ENCODE measurements around the gene NT5E.

Gene NT5E

GRCh38 chr6:85416766-85417165, 33.1 kb upstream of the NT5E start:
- Histone ChIP-seq H3K36me3 (ENCODE audit: control insufficient read depth in 2 of 2, insufficient read depth in 1 of 2, low read length in 2 of 2) (no peaks in the 10 kb centered on the region), H3K4me3 (ENCODE audit: low read depth, low read length) (no peak overlapping the region), H3K4me1 (ENCODE audit: control insufficient read depth, insufficient read depth, low read length) (no peaks in the 10 kb centered on the region; the same call in 1 of the 2 replicates), H3K27ac (ENCODE audit: extremely low read depth, low read depth, low read length) (no peak overlapping the region), H3K9me3 (ENCODE audit: control insufficient read depth, insufficient read depth, low read depth, low read length) (no peaks in the 10 kb centered on the region)
- ChIA-PET CTCF (interaction anchor here (1.0 kb wide), 1 partner anchor 66 kb away, joined by 5 read pairs; no protein-coding TSS in a partner anchor), POLR2A (no interaction called here)
- TF ChIP-seq ZNF133 (tag by site-specific recombination; IDR thresholded peaks at IDR 0.05) (no peak), ZBTB6 (tag by site-specific recombination; IDR thresholded peaks at IDR 0.05) (no peak), ZNF768 (tag by site-specific recombination; IDR thresholded peaks at IDR 0.05) (no peak), ZNF394 (tag by site-specific recombination; IDR thresholded peaks at IDR 0.05; ENCODE audit: borderline replicate concordance) (no peak), KLF9 (tag by site-specific recombination; IDR thresholded peaks at IDR 0.05; ENCODE audit: low read depth) (no peak), ZNF701 (tag by site-specific recombination; IDR thresholded peaks at IDR 0.05) (no peak), ZNF544 (tag by site-specific recombination; IDR thresholded peaks at IDR 0.05) (no peak), SCRT1 (tag by site-specific recombination; IDR thresholded peaks at IDR 0.05; ENCODE audit: borderline replicate concordance) (no peak), HOXC10 (CRISPR knock-in tag; IDR thresholded peaks at IDR 0.05) (no peak), ZNF707 (tag by site-specific recombination; IDR thresholded peaks at IDR 0.05) (no peak), KLF16 (tag by site-specific recombination; IDR thresholded peaks at IDR 0.05) (no peak), IKZF3 (tag by site-specific recombination; IDR thresholded peaks at IDR 0.05) (no peak), ZNF274 (IDR thresholded peaks at IDR 0.05; ENCODE audit: low read length) (no peak), ZNF274 (tag by site-specific recombination; IDR thresholded peaks at IDR 0.05; ENCODE audit: borderline replicate concordance) (no peak), ZNF514 (tag by site-specific recombination; IDR thresholded peaks at IDR 0.05) (no peak), PRDM1 (tag by site-specific recombination; IDR thresholded peaks at IDR 0.05) (no peak), ZNF791 (tag by site-specific recombination; IDR thresholded peaks at IDR 0.05) (no peak), TRIM28 (IDR thresholded peaks at IDR 0.05; ENCODE audit: borderline replicate concordance, low read length) (no peak), ZNF341 (tag by site-specific recombination; IDR thresholded peaks at IDR 0.05; ENCODE audit: low read depth) (no peak)
- TF ChIP-seq, protein P1, sequence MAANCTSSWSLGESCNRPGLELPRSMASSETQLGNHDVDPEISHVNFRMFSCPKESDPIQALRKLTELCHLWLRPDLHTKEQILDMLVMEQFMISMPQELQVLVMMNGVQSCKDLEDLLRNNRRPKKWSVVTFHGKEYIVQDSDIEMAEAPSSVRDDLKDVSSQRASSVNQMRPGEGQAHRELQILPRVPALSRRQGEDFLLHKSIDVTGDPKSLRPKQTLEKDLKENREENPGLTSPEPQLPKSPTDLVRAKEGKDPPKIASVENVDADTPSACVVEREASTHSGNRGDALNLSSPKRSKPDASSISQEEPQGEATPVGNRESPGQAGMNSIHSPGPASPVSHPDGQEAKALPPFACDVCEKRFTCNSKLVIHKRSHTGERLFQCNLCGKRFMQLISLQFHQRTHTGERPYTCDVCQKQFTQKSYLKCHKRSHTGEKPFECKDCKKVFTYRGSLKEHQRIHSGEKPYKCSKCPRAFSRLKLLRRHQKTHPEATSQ (tag by site-specific recombination; IDR thresholded peaks at IDR 0.05), result no peak
- TF ChIP-seq, protein P2, sequence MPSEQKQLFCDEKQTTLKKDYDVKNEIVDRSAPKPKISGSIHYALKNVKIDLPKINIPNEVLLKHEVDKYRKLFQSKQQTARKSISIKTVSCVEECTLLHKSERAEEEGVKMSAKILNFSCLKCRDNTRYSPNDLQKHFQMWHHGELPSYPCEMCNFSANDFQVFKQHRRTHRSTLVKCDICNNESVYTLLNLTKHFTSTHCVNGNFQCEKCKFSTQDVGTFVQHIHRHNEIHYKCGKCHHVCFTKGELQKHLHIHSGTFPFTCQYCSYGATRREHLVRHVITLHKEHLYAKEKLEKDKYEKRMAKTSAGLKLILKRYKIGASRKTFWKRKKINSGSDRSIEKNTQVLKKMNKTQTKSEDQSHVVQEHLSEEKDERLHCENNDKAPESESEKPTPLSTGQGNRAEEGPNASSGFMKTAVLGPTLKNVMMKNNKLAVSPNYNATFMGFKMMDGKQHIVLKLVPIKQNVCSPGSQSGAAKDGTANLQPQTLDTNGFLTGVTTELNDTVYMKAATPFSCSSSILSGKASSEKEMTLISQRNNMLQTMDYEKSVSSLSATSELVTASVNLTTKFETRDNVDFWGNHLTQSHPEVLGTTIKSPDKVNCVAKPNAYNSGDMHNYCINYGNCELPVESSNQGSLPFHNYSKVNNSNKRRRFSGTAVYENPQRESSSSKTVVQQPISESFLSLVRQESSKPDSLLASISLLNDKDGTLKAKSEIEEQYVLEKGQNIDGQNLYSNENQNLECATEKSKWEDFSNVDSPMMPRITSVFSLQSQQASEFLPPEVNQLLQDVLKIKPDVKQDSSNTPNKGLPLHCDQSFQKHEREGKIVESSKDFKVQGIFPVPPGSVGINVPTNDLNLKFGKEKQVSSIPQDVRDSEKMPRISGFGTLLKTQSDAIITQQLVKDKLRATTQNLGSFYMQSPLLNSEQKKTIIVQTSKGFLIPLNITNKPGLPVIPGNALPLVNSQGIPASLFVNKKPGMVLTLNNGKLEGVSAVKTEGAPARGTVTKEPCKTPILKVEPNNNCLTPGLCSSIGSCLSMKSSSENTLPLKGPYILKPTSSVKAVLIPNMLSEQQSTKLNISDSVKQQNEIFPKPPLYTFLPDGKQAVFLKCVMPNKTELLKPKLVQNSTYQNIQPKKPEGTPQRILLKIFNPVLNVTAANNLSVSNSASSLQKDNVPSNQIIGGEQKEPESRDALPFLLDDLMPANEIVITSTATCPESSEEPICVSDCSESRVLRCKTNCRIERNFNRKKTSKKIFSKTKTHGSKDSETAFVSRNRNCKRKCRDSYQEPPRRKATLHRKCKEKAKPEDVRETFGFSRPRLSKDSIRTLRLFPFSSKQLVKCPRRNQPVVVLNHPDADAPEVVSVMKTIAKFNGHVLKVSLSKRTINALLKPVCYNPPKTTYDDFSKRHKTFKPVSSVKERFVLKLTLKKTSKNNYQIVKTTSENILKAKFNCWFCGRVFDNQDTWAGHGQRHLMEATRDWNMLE (tag by site-specific recombination; conservative IDR thresholded peaks at IDR 0.05; ENCODE audit: low read depth), result no peak
